ENCODE data around the gene MCCC2.

DNA sequence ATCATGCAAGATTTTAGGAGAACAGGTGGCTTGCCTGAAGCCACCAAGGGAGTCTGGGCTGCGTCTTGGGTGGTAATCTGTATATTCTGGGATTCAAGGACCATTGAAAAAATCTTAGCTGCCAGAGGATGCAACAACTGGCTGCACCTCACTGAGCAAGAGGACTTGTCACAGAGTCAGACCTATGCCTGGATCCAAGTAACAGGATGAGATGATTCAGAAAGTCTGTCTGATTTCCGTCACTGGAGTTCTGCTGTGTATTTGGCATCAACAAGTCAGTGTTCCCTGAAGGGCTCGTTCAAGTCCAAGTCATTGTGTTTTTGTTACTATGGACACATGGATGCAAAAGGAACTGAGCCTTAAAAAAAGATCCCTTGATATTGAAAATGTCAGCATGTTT, 94.2 kb downstream of the MCCC2 start:
- TF ChIP-seq, protein P1, sequence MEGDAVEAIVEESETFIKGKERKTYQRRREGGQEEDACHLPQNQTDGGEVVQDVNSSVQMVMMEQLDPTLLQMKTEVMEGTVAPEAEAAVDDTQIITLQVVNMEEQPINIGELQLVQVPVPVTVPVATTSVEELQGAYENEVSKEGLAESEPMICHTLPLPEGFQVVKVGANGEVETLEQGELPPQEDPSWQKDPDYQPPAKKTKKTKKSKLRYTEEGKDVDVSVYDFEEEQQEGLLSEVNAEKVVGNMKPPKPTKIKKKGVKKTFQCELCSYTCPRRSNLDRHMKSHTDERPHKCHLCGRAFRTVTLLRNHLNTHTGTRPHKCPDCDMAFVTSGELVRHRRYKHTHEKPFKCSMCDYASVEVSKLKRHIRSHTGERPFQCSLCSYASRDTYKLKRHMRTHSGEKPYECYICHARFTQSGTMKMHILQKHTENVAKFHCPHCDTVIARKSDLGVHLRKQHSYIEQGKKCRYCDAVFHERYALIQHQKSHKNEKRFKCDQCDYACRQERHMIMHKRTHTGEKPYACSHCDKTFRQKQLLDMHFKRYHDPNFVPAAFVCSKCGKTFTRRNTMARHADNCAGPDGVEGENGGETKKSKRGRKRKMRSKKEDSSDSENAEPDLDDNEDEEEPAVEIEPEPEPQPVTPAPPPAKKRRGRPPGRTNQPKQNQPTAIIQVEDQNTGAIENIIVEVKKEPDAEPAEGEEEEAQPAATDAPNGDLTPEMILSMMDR (conservative IDR thresholded peaks at IDR 0.05 in 1 of 2, IDR thresholded peaks at IDR 0.05 in 1 of 2; ENCODE audit: extremely low read depth in 1 of 2, insufficient read depth in 1 of 2, low read depth in 1 of 2, low read length in 2 of 2): no peak
- no peak for TF ChIP-seq EZH2 (IDR thresholded peaks at IDR 0.05; ENCODE audit: borderline replicate concordance, low read length)

Measured in mammary epithelial cell (primary cell).